Adrenal gland (tissue), 12 donors: ENCODE measurements around the gene RABL3. TPM values are rescaled to one million over a fixed set of nuclear protein-coding genes. Genes with fewer than 3 reads are reported as not detected.

Experiments
- DNase-seq, 7 donors: peaks; one replicate each; pipeline ENCODE4 v3.0.0-alpha.2; 2019 to 2020
- H3K27ac ChIP-seq, 5 donors: fragments of 200-600 bp; sonication (generic) in 4 of 5; 1 replicate in 3 of 5; 2 replicates in 2 of 5; pipeline versions ENCODE4 v1.5.1 to v1.8.0; 2016 to 2020; ENCODE audit warnings: mild to moderate bottlenecking in 1 of 5
- H3K27me3 ChIP-seq: fragments of 200-600 bp; 2 replicates; pipeline ENCODE4 v1.8.0; 2021
- H3K36me3 ChIP-seq, 2 donors: fragments of 200-600 bp; replicated peaks in 1 of 2; 1 replicate in 1 of 2; 2 replicates in 1 of 2; pipeline versions ENCODE4 v1.5.1 to v1.8.0; 2018 to 2022
- H3K4me1 ChIP-seq, 2 donors: fragments of 200-600 bp; replicated peaks in 1 of 2; 1 replicate in 1 of 2; 2 replicates in 1 of 2; pipeline versions ENCODE4 v1.5.1 to v1.8.0; 2018 to 2021
- H3K4me3 ChIP-seq, 4 donors: fragments of 200-600 bp; sonication (generic) in 3 of 4; one replicate each; pipeline ENCODE4 v1.5.1; 2016 to 2018
- H3K9me3 ChIP-seq, 3 donors: fragments of 200-600 bp; sonication (generic) in 1 of 3; replicated peaks in 1 of 3; 1 replicate in 2 of 3; 2 replicates in 1 of 3; pipeline versions ENCODE4 v1.5.1 to v1.8.0; 2016 to 2021
- POLR2A ChIP-seq, 2 donors: fragments of 450-650 bp; IDR thresholded peaks; one replicate each; pipeline ENCODE4 v1.6.1; 2017; ENCODE audit warnings: antibody characterized with exemption in 2 of 2, mild to moderate bottlenecking in 2 of 2, moderate library complexity in 1 of 2
- whole genome bisulfite sequencing, 4 donors: extraction: QIAGEN DNeasy Blood & Tissue Kit in 2 of 4; methylation state at CpG; one replicate each; pipeline versions ENCODE4 v1.1.5 to v1.1.7; 2013 to 2017; 5-methylcytosine and 5-hydroxymethylcytosine counted together
- intact Hi-C, 2 donors: fragments of 100-400 bp; cut with DNase I; formaldehyde crosslinking; loops; one replicate each; pipeline versions ENCODE4 v1.14.1 to v1.15.0; 2022 to 2023
- polyA plus RNA-seq, 3 donors: library from polyadenylated mRNA; stranded (reverse); fragments of 200-250 nt in 2 of 3; fragments of 350-450 nt in 1 of 3; fragmentation: Illumina TruSeq in 1 of 3; extraction: RNeasy Lipid Tissue Mini Kit (QIAGEN cat#74804) in 1 of 3; gene quantifications; one replicate each; pipeline ENCODE4 v1.2.3, GENCODE V29; 2013 to 2014
- total RNA-seq, 9 donors: library from RNA; depleted of rRNA in 4 of 9; stranded (reverse); fragments of >200 nt in 4 of 9; fragments of 120-200 nt in 1 of 9; fragmentation: NEBNext Ultra II Directional in 1 of 9; extraction: Animal tissue kit (Norgen Biotek cat#: 25700) in 1 of 9; gene quantifications; one replicate each; pipeline versions ENCODE4 v1.1.0 to v1.2.4, GENCODE V29; 2013 to 2023
- TF ChIP-seq, protein P1 (sequence below), 6 experiments: fragments of 450-650 bp in 4 of 6; fragments of 200-600 bp in 2 of 6; sonication (generic) in 1 of 6; IDR thresholded peaks; 1 replicate in 5 of 6; 2 replicates in 1 of 6; pipeline versions ENCODE4 v1.5.1 to v1.8.0; 2016 to 2021; ENCODE audit warnings: antibody characterized with exemption in 6 of 6, mild to moderate bottlenecking in 2 of 6, moderate library complexity in 1 of 6
- donor health status: healthy with polysubstance abuse.
- donor health status: Bipolar disorder and iron deficiency.
- donor health status: DM: yes; HTN: yes; CAD: no.
- donor health status: DM: no; HTN: no; CAD: no.
- donor health status: DM: no; HTN: no; CAD: no.
- donor health status: DM: yes; HTN: yes; CAD: no.

RABL3 gene
- total and polyA plus RNA-seq, 12 donors: 5.8 to 94.2 (median 47.5) TPM

DNA sequence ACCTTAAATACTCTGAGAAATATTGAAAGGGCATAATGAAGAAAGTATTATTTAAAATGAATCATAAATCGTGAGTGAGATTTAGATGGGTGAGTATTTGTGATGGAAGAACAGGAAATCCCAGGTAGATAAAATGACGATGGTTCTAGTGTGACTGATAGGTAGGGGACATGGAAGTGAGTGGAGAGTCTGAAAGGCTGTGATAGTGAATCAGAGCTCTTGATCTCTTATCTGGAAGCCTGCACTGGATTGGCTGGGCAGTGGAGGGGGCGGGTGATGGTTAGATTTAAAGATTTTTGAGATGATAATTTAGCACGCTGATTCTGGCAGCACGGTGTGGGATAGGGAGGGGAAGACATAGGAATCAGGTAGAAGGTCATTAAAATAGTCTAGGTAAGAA is 80.4 kb downstream of the RABL3 start:
- no peaks in the 10 kb centered on the region for H3K27me3 ChIP-seq
- 57 to 75% (median 64%) methylated on average over 5 of the region's 5 CpGs for WGBS, 4 donors
- H3K4me1 ChIP-seq: no peaks in the 10 kb centered on the region
- intact Hi-C loops: no loop called here
- no peaks in the 10 kb centered on the region for H3K9me3 ChIP-seq
- H3K36me3 ChIP-seq: no peaks in the 10 kb centered on the region
- no peak overlapping the region for H3K27ac ChIP-seq
- DNase-seq: no peak
- no peak for TF ChIP-seq POLR2A (IDR thresholded peaks at IDR 0.05)
- TF ChIP-seq, protein P1, sequence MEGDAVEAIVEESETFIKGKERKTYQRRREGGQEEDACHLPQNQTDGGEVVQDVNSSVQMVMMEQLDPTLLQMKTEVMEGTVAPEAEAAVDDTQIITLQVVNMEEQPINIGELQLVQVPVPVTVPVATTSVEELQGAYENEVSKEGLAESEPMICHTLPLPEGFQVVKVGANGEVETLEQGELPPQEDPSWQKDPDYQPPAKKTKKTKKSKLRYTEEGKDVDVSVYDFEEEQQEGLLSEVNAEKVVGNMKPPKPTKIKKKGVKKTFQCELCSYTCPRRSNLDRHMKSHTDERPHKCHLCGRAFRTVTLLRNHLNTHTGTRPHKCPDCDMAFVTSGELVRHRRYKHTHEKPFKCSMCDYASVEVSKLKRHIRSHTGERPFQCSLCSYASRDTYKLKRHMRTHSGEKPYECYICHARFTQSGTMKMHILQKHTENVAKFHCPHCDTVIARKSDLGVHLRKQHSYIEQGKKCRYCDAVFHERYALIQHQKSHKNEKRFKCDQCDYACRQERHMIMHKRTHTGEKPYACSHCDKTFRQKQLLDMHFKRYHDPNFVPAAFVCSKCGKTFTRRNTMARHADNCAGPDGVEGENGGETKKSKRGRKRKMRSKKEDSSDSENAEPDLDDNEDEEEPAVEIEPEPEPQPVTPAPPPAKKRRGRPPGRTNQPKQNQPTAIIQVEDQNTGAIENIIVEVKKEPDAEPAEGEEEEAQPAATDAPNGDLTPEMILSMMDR (IDR thresholded peaks at IDR 0.05): no peak
- H3K4me3 ChIP-seq: no peak overlapping the region

DNA sequence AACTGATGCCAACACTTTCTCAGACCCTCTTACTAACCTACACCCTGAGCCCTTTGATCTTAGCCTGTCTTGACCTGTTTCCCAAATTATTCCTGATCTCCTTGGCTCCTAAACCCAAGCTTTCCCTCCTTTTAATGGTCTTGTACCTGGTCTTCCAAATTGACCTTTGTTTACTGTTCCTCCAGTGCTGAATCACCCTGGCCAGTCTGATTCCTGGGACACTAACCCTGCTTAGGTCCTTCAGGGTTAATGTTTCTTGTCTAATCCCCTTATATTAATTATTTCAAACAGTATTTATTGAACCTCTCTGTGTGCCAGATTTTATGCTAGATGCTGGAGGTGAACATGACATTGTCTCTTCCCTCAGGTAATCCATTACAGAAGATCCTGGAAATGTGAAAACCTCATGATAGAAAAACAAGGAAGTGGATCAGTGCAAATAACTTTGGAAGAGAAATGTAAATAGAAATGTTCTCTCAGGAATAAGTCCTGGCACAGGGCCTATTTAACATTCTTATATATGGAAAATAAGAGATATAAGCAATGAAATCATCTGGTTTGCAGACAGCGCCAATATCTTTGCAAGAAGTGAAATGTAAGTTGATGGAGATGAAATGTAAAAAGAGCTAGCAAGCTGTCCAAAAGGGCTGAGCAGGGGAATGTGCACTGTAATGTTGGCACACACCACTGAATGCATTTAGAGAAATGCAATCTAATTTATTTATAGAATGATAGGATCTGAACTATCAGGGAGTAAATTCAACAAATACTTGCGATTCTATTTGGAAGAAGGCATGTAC is 81.0 kb downstream of the RABL3 start:
- TF ChIP-seq POLR2A (IDR thresholded peaks at IDR 0.05): no peak
- TF ChIP-seq, protein P1 (IDR thresholded peaks at IDR 0.05): no peak
- H3K9me3 ChIP-seq: no peaks in the 10 kb centered on the region
- no peak overlapping the region for H3K4me3 ChIP-seq
- no peaks in the 10 kb centered on the region for H3K36me3 ChIP-seq
- no peaks in the 10 kb centered on the region for H3K4me1 ChIP-seq
- intact Hi-C loops: no loop called here
- no peak overlapping the region for H3K27ac ChIP-seq
- 36 to 60% (median 37%) methylated on average over 2 of the region's 2 CpGs for WGBS, 4 donors
- no peaks in the 10 kb centered on the region for H3K27me3 ChIP-seq
- no peak for DNase-seq

DNA sequence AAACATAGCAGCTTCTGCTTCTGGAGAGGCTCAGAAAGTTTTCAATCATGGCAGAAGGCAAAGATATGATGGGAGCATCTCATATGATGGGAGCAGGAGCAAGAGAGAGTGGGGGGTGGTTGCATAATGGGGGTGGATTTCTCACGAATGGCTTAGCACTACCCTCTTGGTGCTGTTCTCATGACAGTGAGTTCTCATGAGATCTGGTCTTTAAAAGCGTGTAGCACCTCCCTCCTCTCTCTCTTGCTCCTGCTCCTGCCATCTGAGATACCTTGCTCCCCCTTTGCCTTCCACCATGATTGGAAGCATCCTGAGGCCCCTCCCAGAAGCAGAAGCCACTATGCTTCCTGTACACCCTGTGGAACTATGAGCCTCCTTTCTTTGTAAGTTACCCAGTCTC is 82.5 kb downstream of the RABL3 start:
- H3K4me1 ChIP-seq: no peaks in the 10 kb centered on the region
- TF ChIP-seq, protein P1 (IDR thresholded peaks at IDR 0.05): no peak
- no peak for TF ChIP-seq POLR2A (IDR thresholded peaks at IDR 0.05)
- H3K27me3 ChIP-seq: no peaks in the 10 kb centered on the region
- intact Hi-C loops: no loop called here
- 78 to 100% (median 94%) methylated on average over 2 of the region's 2 CpGs for WGBS, 4 donors
- H3K4me3 ChIP-seq: no peak overlapping the region
- DNase-seq: no peak
- no peaks in the 10 kb centered on the region for H3K36me3 ChIP-seq
- H3K9me3 ChIP-seq: no peaks in the 10 kb centered on the region
- no peak overlapping the region for H3K27ac ChIP-seq

DNA sequence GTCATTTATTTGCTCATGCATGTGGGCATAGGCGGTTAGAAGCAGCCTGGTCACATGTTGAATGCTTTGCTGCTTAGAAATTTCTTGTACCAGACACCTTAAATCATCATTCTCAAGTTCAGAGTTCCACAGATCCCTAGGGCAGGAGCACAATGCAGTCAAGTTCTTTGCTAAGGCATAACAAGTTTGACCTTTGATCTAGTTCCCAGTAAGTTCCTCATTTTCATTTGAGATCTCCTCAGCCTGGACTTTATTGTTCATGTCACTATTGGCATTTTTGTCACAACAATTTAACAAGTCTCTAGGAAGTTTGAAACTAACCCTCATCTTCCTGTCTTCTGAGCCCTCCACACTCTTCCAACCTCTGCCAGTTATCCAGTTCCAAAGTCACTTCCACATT is 83.0 kb downstream of the RABL3 start:
- H3K9me3 ChIP-seq: no peaks in the 10 kb centered on the region

More for the DNA sequence above, 83.0 kb downstream of the RABL3 start:
- no peaks in the 10 kb centered on the region for H3K4me1 ChIP-seq
- intact Hi-C loops: no loop called here
- no peaks in the 10 kb centered on the region for H3K36me3 ChIP-seq
- no peak for DNase-seq
- TF ChIP-seq POLR2A (IDR thresholded peaks at IDR 0.05): no peak
- H3K4me3 ChIP-seq: no peak overlapping the region
- 79 to 93% (median 92%) methylated on average over 1 of the region's 1 CpG for WGBS, 4 donors
- no peak overlapping the region for H3K27ac ChIP-seq
- no peaks in the 10 kb centered on the region for H3K27me3 ChIP-seq
